MM.1S (cell line): ENCODE results near the gene OLFML2B.
"Not testable (repeated sequence)": the region's sequence is repeated elsewhere in the genome, so short reads cannot be mapped to it uniquely, and the experiment has no call there.

Experiments used
- DNase-seq: peaks from one replicate; pipeline ENCODE4 v3.0.0-alpha.2; 2015
- H2AFZ ChIP-seq: fragments of 300-600 bp; sonication (generic); 2 replicates; pipeline ENCODE4 v1.6.0; 2016; ENCODE audit warnings: antibody characterized with exemption, low read length
- H3F3A ChIP-seq: fragments of 300-600 bp; sonication (generic); 2 replicates; pipeline ENCODE4 v1.6.1; 2016; ENCODE audit warnings: mild to moderate bottlenecking, antibody characterized with exemption, low read length, moderate library complexity, mixed read lengths; ENCODE audit not compliant: insufficient read depth
- H3K27ac ChIP-seq: fragments of 300-600 bp; sonication (generic); 2 replicates; pipeline ENCODE4 v1.5.1; 2016; ENCODE audit warnings: mild to moderate bottlenecking, low read length
- H3K27me3 ChIP-seq: fragments of 300-600 bp; sonication (generic); replicated peaks from 2 replicates; pipeline ENCODE4 v1.6.0; 2016; ENCODE audit warnings: low read length; ENCODE audit not compliant: insufficient read depth
- H3K36me3 ChIP-seq: fragments of 300-600 bp; sonication (generic); replicated peaks from 2 replicates; pipeline ENCODE4 v1.6.1; 2016; ENCODE audit warnings: mild to moderate bottlenecking, low read length, mixed read lengths; ENCODE audit not compliant: insufficient read depth
- H3K4me1 ChIP-seq: fragments of 300-600 bp; sonication (generic); 2 replicates; pipeline ENCODE4 v1.6.1; 2016; ENCODE audit warnings: low read length, mixed read lengths
- H3K4me2 ChIP-seq: fragments of 300-600 bp; sonication (generic); 2 replicates; pipeline ENCODE4 v1.6.0; 2016; ENCODE audit warnings: low read depth, low read length
- H3K4me3 ChIP-seq: fragments of 300-600 bp; sonication (generic); 2 replicates; pipeline ENCODE4 v1.5.1; 2016; ENCODE audit warnings: low read length, mixed read lengths
- H3K79me2 ChIP-seq: fragments of 300-600 bp; sonication (generic); 2 replicates; pipeline ENCODE4 v1.6.1; 2016; ENCODE audit warnings: mixed run types, low read length, mixed read lengths
- H3K9ac ChIP-seq: fragments of 300-600 bp; sonication (generic); 2 replicates; pipeline ENCODE4 v1.6.1; 2016; ENCODE audit warnings: low read length, mixed read lengths
- H3K9me2 ChIP-seq: fragments of 300-600 bp; sonication (generic); replicated peaks from 2 replicates; pipeline ENCODE4 v1.6.1; 2016; ENCODE audit warnings: mild to moderate bottlenecking, low read length, mixed read lengths; ENCODE audit not compliant: insufficient read depth
- H3K9me3 ChIP-seq: fragments of 300-600 bp; sonication (generic); replicated peaks from 2 replicates; pipeline ENCODE4 v1.6.1; 2016; ENCODE audit warnings: mild to moderate bottlenecking, low read length, mixed read lengths; ENCODE audit not compliant: insufficient read depth
- H4K20me1 ChIP-seq: fragments of 300-600 bp; sonication (generic); 2 replicates; pipeline ENCODE4 v1.6.1; 2016; ENCODE audit warnings: mild to moderate bottlenecking, low read length, moderate library complexity, mixed read lengths; ENCODE audit not compliant: insufficient read depth
- EZH2 ChIP-seq: fragments of 300-600 bp; sonication (generic); optimal IDR thresholded peaks from 2 replicates; pipeline ENCODE3; 2017; ENCODE audit warnings: low read depth, mild to moderate bottlenecking, antibody characterized with exemption, low read length, mixed read lengths
- EZH2phosphoT487 ChIP-seq: fragments of 300-600 bp; sonication (generic); IDR thresholded peaks from 2 replicates; pipeline ENCODE4 v1.6.1; 2018; ENCODE audit warnings: antibody characterized with exemption, low read length
- TF ChIP-seq, protein P1 (sequence below): fragments of 300-600 bp; sonication (generic); IDR thresholded peaks from 2 replicates; pipeline ENCODE4 v1.5.1; 2016; ENCODE audit warnings: antibody characterized with exemption, low read length, mixed read lengths

The OLFML2B gene

DNA sequence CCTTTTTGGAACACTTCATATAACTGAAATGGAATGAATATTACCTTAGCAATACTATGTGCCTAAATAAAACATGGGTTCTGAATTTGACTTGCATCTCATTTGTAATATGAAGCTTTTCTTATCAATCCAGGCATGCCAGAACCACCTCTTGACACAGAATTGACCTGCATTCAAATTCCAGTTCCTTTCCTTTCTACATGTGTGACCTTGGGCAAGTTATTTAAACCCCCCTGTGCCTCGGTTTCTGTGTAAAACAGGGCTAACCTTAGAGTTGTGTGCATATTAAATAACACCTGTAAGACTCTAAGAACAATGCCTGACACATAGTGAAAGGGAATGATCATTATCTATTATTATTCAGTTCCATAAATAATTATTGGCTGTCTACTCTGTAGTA lies 43.8 kb upstream of the OLFML2B start:
- Histone ChIP-seq H3K9ac (no peak overlapping the region), H4K20me1 (0 out of 2 replicates have a peak, but pooled peaks cover 2% of the 10 kb centered on the region), H3K4me1 (peaks cover 10% of the 10 kb centered on the region; the same call in 1 of the 2 replicates), H3K79me2 (peaks cover 21% of the 10 kb centered on the region), H3K27me3 (0 out of 2 replicates have a peak, but pooled peaks cover 3% of the 10 kb centered on the region), H3K27ac (no peak overlapping the region), H3K4me3 (no peak overlapping the region), H3K36me3 (no peaks in the 10 kb centered on the region), H3K9me3 (no peaks in the 10 kb centered on the region), H3K4me2 (no peak overlapping the region), H2AFZ (no peak overlapping the region), H3K9me2 (no peaks in the 10 kb centered on the region), H3F3A (0 out of 2 replicates have a peak, but pooled peaks cover 3% of the 10 kb centered on the region)
- TF ChIP-seq, protein P1, sequence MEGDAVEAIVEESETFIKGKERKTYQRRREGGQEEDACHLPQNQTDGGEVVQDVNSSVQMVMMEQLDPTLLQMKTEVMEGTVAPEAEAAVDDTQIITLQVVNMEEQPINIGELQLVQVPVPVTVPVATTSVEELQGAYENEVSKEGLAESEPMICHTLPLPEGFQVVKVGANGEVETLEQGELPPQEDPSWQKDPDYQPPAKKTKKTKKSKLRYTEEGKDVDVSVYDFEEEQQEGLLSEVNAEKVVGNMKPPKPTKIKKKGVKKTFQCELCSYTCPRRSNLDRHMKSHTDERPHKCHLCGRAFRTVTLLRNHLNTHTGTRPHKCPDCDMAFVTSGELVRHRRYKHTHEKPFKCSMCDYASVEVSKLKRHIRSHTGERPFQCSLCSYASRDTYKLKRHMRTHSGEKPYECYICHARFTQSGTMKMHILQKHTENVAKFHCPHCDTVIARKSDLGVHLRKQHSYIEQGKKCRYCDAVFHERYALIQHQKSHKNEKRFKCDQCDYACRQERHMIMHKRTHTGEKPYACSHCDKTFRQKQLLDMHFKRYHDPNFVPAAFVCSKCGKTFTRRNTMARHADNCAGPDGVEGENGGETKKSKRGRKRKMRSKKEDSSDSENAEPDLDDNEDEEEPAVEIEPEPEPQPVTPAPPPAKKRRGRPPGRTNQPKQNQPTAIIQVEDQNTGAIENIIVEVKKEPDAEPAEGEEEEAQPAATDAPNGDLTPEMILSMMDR = no peak
- TF ChIP-seq EZH2 = no peak
- no peak for TF ChIP-seq EZH2phosphoT487
- no peak for DNase-seq

DNA sequence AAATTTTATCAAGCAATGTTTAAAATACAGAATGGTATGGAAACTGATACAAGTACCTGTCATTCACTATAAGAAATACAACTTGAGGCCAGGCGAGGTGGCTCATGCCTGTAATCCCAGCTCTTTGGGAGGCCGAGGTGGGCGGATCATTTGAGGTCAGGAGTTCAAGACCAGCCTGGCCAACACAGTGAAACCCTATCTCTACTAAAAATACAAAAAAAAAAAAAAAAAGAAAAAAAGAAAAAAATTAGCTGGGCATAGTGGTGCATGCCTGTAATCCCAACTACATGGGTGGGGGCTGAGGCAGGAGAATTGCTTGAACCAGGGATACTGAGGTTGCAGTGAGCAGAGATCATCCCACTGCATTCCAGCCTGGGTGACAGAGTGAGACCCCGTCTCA lies 43.2 kb upstream of the OLFML2B start:
- not testable (repeated sequence) for H3K4me2 ChIP-seq, H3F3A ChIP-seq, DNase-seq, H3K9me2 ChIP-seq, H2AFZ ChIP-seq, H4K20me1 ChIP-seq, H3K27ac ChIP-seq, H3K27me3 ChIP-seq, H3K4me3 ChIP-seq, H3K9me3 ChIP-seq, H3K36me3 ChIP-seq, H3K9ac ChIP-seq
- H3K4me1 ChIP-seq = peaks cover 10% of the 10 kb centered on the region; the same call in 1 of the 2 replicates
- peaks cover 17% of the 10 kb centered on the region for H3K79me2 ChIP-seq

DNA sequence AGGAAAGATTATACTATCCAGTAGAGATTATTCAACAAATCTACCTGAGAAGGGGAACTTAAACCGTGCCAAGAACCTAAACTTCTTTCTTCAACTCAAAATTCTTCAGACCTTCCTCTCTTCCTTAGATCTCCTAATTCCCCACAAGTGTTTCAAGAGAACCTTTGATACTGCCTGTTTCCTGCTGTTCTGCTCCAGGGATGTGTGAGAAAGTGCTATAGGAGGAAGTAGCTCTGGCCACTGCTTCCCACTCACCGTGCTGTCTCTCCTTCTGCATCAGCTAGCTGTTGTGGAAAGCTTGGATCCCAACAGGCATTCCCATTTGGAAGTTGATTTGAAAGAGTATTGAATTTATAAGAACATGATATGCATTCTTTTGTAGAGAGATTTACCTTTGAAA lies 41.3 kb upstream of the OLFML2B start:
- Histone ChIP-seq H3K4me2 (no peak overlapping the region), H3K27me3 (0 out of 2 replicates have a peak, but pooled peaks cover 3% of the 10 kb centered on the region), H3F3A (no peaks in the 10 kb centered on the region), H3K4me3 (no peak overlapping the region), H3K4me1 (0 out of 2 replicates have a peak, but pooled peaks cover 2% of the 10 kb centered on the region), H2AFZ (no peak overlapping the region), H3K79me2 (peaks cover under 1% of the 10 kb centered on the region; the same call in 1 of the 2 replicates), H3K9ac (no peak overlapping the region), H3K9me3 (no peaks in the 10 kb centered on the region), H4K20me1 (no peaks in the 10 kb centered on the region), H3K9me2 (no peaks in the 10 kb centered on the region), H3K27ac (no peak overlapping the region), H3K36me3 (no peaks in the 10 kb centered on the region)
- TF ChIP-seq EZH2 (no peak), EZH2phosphoT487 (no peak)
- TF ChIP-seq, protein P1 = no peak
- no peak for DNase-seq

DNA sequence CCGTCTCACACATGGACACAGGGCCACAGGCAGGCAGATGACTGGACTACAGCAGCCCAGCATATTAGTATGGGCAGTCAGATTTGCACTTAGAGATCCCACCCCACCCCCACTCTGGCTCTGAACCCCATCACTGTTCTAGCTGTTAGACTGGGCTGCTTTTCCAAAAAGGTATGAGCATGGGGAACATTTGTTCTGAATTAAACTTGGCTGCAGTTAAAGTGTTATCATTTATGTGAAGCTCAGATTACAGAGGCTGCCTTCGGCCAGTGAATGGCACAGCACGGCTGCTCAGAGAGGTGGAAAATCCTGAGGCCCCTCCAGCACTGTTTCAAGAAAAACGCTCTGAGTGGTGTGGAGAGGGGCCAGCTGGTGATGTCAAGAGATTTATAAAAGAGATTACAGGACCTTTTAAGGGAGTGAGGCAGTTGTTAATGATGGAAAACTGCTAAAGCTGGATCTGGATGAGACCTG lies 38.9 kb upstream of the OLFML2B start:
- H3K9me2 ChIP-seq = no peaks in the 10 kb centered on the region
- H3K4me2 ChIP-seq = no peak overlapping the region
- no peaks in the 10 kb centered on the region for H3K36me3 ChIP-seq
- H3K9ac ChIP-seq = no peak overlapping the region
- no peak for DNase-seq
- no peaks in the 10 kb centered on the region for H3K4me1 ChIP-seq
- no peak overlapping the region for H3K27ac ChIP-seq
- no peaks in the 10 kb centered on the region for H4K20me1 ChIP-seq
- H3F3A ChIP-seq = no peaks in the 10 kb centered on the region
- no peaks in the 10 kb centered on the region for H3K9me3 ChIP-seq
- H3K79me2 ChIP-seq = no peaks in the 10 kb centered on the region
- no peak overlapping the region for H3K4me3 ChIP-seq
- no peaks in the 10 kb centered on the region for H3K27me3 ChIP-seq
- TF ChIP-seq EZH2 = no peak
- TF ChIP-seq, protein P1 = no peak
- no peak for TF ChIP-seq EZH2phosphoT487
- no peak overlapping the region for H2AFZ ChIP-seq
